ENCODE data around the gene ZFYVE27. TPM values are rescaled to one million over a fixed set of nuclear protein-coding genes. Genes with fewer than 3 reads are reported as not detected.

ZFYVE27 gene
- total RNA-seq, 2 donors from 2014 or later = 14.6 to 16.1 TPM

- no peak for TF ChIP-seq CTCF (IDR thresholded peaks at IDR 0.05)
- Histone ChIP-seq H3K4me3 (no peak overlapping the region), H3K4me1 (peaks cover 0 to 20% of the 10 kb centered on the region in 2 donors), H3K27me3 (no peaks in the 10 kb centered on the region), H3K9me3 (no peaks in the 10 kb centered on the region), H3K27ac (no peak overlapping the region), H3K36me3 (peaks cover 71% of the 10 kb centered on the region)
- DNase-seq (ENCODE audit: low spot score) = no peak
Observed at GRCh38 chr10:97747573-97747972, 10.6 kb downstream of the ZFYVE27 start.

GRCh38 chr10:97748116-97748515, 11.2 kb downstream of the ZFYVE27 start:
- DNase-seq (ENCODE audit: low spot score) = no peak
- Histone ChIP-seq H3K27me3 (no peaks in the 10 kb centered on the region), H3K4me3 (no peak overlapping the region), H3K27ac (no peak overlapping the region), H3K9me3 (no peaks in the 10 kb centered on the region), H3K36me3 (peaks cover 76% of the 10 kb centered on the region), H3K4me1 (peaks cover 0 to 15% of the 10 kb centered on the region in 2 donors)
- TF ChIP-seq CTCF (IDR thresholded peaks at IDR 0.05) = no peak

- TF ChIP-seq CTCF (IDR thresholded peaks at IDR 0.05) = no peak
- no peaks in the 10 kb centered on the region for H3K4me1 ChIP-seq
- no peak for DNase-seq (ENCODE audit: low spot score)
Observed at GRCh38 chr10:97752956-97753355, 16.0 kb downstream of the ZFYVE27 start.

GRCh38 chr10:97754726-97755125, 17.8 kb downstream of the ZFYVE27 start:
- H3K9me3 ChIP-seq = no peaks in the 10 kb centered on the region

More at GRCh38 chr10:97752956-97753355, 16.0 kb downstream of the ZFYVE27 start:
- Histone ChIP-seq H3K27me3 (no peaks in the 10 kb centered on the region), H3K4me3 (no peak overlapping the region), H3K9me3 (no peaks in the 10 kb centered on the region), H3K36me3 (peaks cover 93% of the 10 kb centered on the region), H3K27ac (no peak overlapping the region)

GRCh38 chr10:97755718-97756117, 18.8 kb downstream of the ZFYVE27 start:
- no peak for TF ChIP-seq CTCF (IDR thresholded peaks at IDR 0.05)
- DNase-seq (ENCODE audit: low spot score) = no peak
- Histone ChIP-seq H3K27me3 (no peaks in the 10 kb centered on the region), H3K4me3 (no peak overlapping the region), H3K4me1 (peaks cover 0 to 5% of the 10 kb centered on the region in 2 donors), H3K27ac (no peak overlapping the region), H3K36me3 (peaks cover 78% of the 10 kb centered on the region), H3K9me3 (no peaks in the 10 kb centered on the region)

More at GRCh38 chr10:97754726-97755125, 17.8 kb downstream of the ZFYVE27 start:
- H3K4me3 ChIP-seq = no peak overlapping the region
- TF ChIP-seq CTCF (IDR thresholded peaks at IDR 0.05) = no peak
- DNase-seq (ENCODE audit: low spot score) = no peak
- H3K36me3 ChIP-seq = peaks cover 82% of the 10 kb centered on the region
- H3K27ac ChIP-seq = no peak overlapping the region
- no peaks in the 10 kb centered on the region for H3K27me3 ChIP-seq
- peaks cover 0 to 4% of the 10 kb centered on the region in 2 donors for H3K4me1 ChIP-seq

GRCh38 chr10:97757471-97757870, 20.5 kb downstream of the ZFYVE27 start:
- Histone ChIP-seq H3K27me3 (no peaks in the 10 kb centered on the region), H3K4me1 (peaks cover 0 to 22% of the 10 kb centered on the region in 2 donors), H3K27ac (no peak overlapping the region), H3K9me3 (no peaks in the 10 kb centered on the region), H3K4me3 (no peak overlapping the region), H3K36me3 (peaks cover 62% of the 10 kb centered on the region)
- no peak for DNase-seq (ENCODE audit: low spot score)
- no peak for TF ChIP-seq CTCF (IDR thresholded peaks at IDR 0.05)

Measured in right atrium auricular region (tissue), 2 donors.